GM23248 (cell line): Measurements from ENCODE around the gene MAP3K21.

Experiments
- EZH2 ChIP-seq: fragments of 200-600 bp; sonication (generic); IDR thresholded peaks from 2 replicates; pipeline ENCODE4 v1.6.1; 2018; ENCODE audit warnings: antibody characterized with exemption, mild to moderate bottlenecking; ENCODE audit not compliant: insufficient read depth, poor library complexity, severe bottlenecking
- EZH2phosphoT487 ChIP-seq: fragments of 200-600 bp; sonication (generic); IDR thresholded peaks from 2 replicates; pipeline ENCODE4 v1.6.1; 2018; ENCODE audit warnings: antibody characterized with exemption, moderate library complexity, mild to moderate bottlenecking, low read depth; ENCODE audit not compliant: insufficient read depth

DNA sequence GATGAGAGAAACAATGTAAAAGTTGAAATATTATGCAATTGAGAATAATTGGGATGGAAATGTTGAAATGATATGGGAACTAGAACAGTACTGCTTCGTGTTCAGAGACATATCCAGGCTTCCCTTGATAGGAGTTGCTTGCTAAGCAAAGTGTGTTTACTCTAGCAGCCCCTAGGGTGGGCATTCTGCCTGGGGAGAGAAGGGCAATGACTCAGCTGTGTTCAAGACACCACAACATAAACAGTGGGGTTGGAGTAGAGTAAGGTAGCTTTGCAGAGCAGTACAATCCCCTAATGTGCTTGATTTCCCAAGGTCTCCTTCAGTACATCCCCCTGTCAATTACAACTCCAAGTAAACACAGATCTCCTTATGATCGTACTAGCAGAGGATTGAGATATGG is 27.2 kb upstream of the MAP3K21 start:
- no peak for TF ChIP-seq EZH2phosphoT487
- TF ChIP-seq EZH2 = no peak
